Gastrocnemius medialis (tissue), 4 donors: ENCODE data around the gene MYBPC3.

Experiments used
- CTCF ChIP-seq, 5 experiments: fragments of 450-650 bp in 3 of 5; fragments of 200-600 bp in 2 of 5; sonication (generic) in 2 of 5; IDR thresholded peaks in 4 of 5; conservative IDR thresholded peaks in 1 of 5; 1 replicate in 4 of 5; 2 replicates in 1 of 5; pipeline ENCODE4 v1.5.1; 2016 to 2019; ENCODE audit warnings: antibody characterized with exemption in 5 of 5, mild to moderate bottlenecking in 3 of 5, moderate library complexity in 3 of 5
- POLR2A ChIP-seq, 2 donors: fragments of 450-650 bp; IDR thresholded peaks; one replicate each; pipeline ENCODE4 v1.6.1; 2017; ENCODE audit warnings: antibody characterized with exemption in 2 of 2, mild to moderate bottlenecking in 2 of 2, moderate library complexity in 2 of 2

DNA sequence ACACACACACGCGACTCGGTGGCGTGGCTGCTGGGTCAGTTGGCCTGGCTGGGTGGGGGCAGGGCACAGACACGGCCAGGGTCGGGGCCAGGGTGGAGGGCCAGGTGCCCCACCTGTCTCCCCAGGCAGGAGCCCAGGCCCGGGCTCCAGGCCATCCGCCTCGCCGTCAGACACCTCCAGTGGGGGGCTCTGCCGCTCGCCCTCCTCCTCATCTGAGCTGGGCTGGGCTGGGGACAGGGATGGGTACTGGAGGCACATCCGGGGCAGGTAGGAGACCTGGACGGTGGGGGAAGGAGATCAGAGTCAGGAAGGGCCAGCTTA lies 6.2 kb upstream of the MYBPC3 start:
- TF ChIP-seq CTCF (IDR thresholded peaks at IDR 0.05 in 4 of 5, conservative IDR thresholded peaks at IDR 0.05 in 1 of 5) (no peak), POLR2A (IDR thresholded peaks at IDR 0.05) (no peak)
